Keratinocyte (primary cell): ENCODE measurements around the gene CD2. TPM values are rescaled to one million over a fixed set of nuclear protein-coding genes. Genes with fewer than 3 reads are reported as not detected.
"Not testable (repeated sequence)": the region's sequence is repeated elsewhere in the genome, so short reads cannot be mapped to it uniquely, and the experiment has no call there.

Source experiments
- DNase-seq: peaks from one replicate; pipeline ENCODE4 v3.0.0-alpha.2; 2011; ENCODE audit warnings: low read depth, missing footprints, low spot score
- FAIRE-seq: peaks from 2 replicates; lab custom pipeline; 2011; peaks lifted over from hg19 to GRCh38; lab: Jason Lieb, UNC
- H2AFZ ChIP-seq: 2 replicates; pipeline ENCODE4 v1.6.0; 2012; ENCODE audit warnings: low read length, control low read depth, inconsistent platforms; ENCODE audit not compliant: control insufficient read depth
- H3K27ac ChIP-seq: 2 replicates; pipeline ENCODE4 v1.5.1; 2011; ENCODE audit warnings: low read length; ENCODE audit not compliant: control insufficient read depth, insufficient read depth
- H3K27me3 ChIP-seq: 3 replicates; pipeline ENCODE4 v1.6.0; 2011; ENCODE audit warnings: low read length; ENCODE audit not compliant: control insufficient read depth, insufficient read depth; ENCODE audit errors: extremely low read depth
- H3K36me3 ChIP-seq, 2 experiments: 2 replicates in 1 of 2; 3 replicates in 1 of 2; pipeline ENCODE4 v1.5.1; 2011; ENCODE audit warnings: low read length in 2 of 2, mild to moderate bottlenecking in 1 of 2; ENCODE audit not compliant: control insufficient read depth in 2 of 2, insufficient read depth in 2 of 2; ENCODE audit errors: extremely low read depth in 1 of 2
- H3K4me1 ChIP-seq: 3 replicates; pipeline ENCODE4 v1.5.1; 2011; ENCODE audit warnings: low read length; ENCODE audit not compliant: control insufficient read depth, insufficient read depth; ENCODE audit errors: extremely low read depth
- H3K4me2 ChIP-seq: 3 replicates; pipeline ENCODE4 v1.6.0; 2011; ENCODE audit warnings: low read depth, low read length; ENCODE audit not compliant: control insufficient read depth, insufficient read depth; ENCODE audit errors: extremely low read depth
- H3K4me3 ChIP-seq, 3 experiments: fragments of 200-600 bp in 1 of 3; sonication (generic) in 1 of 3; 2 replicates in 2 of 3; 3 replicates in 1 of 3; pipeline ENCODE4 v1.5.1; 2011 to 2016; ENCODE audit warnings: low read length in 3 of 3, mild to moderate bottlenecking in 3 of 3, control low read depth in 2 of 3, inconsistent platforms in 1 of 3, low read depth in 1 of 3, mixed read lengths in 1 of 3, mixed run types in 1 of 3, moderate library complexity in 1 of 3; ENCODE audit not compliant: control insufficient read depth in 2 of 3, insufficient read depth in 2 of 3; ENCODE audit errors: extremely low read depth in 1 of 3
- H3K79me2 ChIP-seq: 2 replicates; pipeline ENCODE4 v1.6.0; 2012; ENCODE audit warnings: low read length; ENCODE audit not compliant: control insufficient read depth, insufficient read depth
- H3K9ac ChIP-seq: 3 replicates; pipeline ENCODE4 v1.6.0; 2011; ENCODE audit warnings: low read length; ENCODE audit not compliant: control insufficient read depth, insufficient read depth; ENCODE audit errors: extremely low read depth
- H3K9me1 ChIP-seq: 3 replicates; pipeline ENCODE4 v1.6.0; 2011; ENCODE audit warnings: low read length; ENCODE audit not compliant: control insufficient read depth, insufficient read depth; ENCODE audit errors: extremely low read depth
- H3K9me3 ChIP-seq: 2 replicates; pipeline ENCODE4 v1.5.1; 2012; ENCODE audit warnings: low read depth, low read length; ENCODE audit not compliant: control insufficient read depth
- H4K20me1 ChIP-seq: 3 replicates; pipeline ENCODE4 v1.6.0; 2011; ENCODE audit warnings: low read length; ENCODE audit not compliant: control insufficient read depth, insufficient read depth; ENCODE audit errors: extremely low read depth
- EZH2 ChIP-seq: IDR thresholded peaks from one replicate; pipeline ENCODE4 v1.6.1; 2012; ENCODE audit warnings: inconsistent platforms, mild to moderate bottlenecking, low read length, moderate library complexity
- dilution Hi-C: fragments of 300-500 bp; cut with MboI; formaldehyde crosslinking; loops from one replicate; pipeline ENCODE4 v1.7.0; 2020; ENCODE audit warnings: low sequenced_read_pairs; ENCODE audit not compliant: extremely low pct_ligation_motif_present
- polyA plus RNA-seq, 5 experiments: library from polyadenylated mRNA; depleted of rRNA in 3 of 5; stranded (reverse) in 3 of 5; stranded (forward) in 1 of 5; unstranded in 1 of 5; fragments of >200 nt; gene quantifications; 1 replicate in 1 of 5; 2 replicates in 3 of 5; 3 replicates in 1 of 5; pipeline versions ENCODE4 v1.2.1 to v1.2.3, GENCODE V29; 2011 to 2012; ENCODE audit warnings: missing spikeins in 2 of 5, low read depth in 1 of 5, low replicate concordance in 1 of 5
- TF ChIP-seq, protein P1 (sequence below), 3 experiments: IDR thresholded peaks in 1 of 3; conservative IDR thresholded peaks in 1 of 3; optimal IDR thresholded peaks in 1 of 3; 2 replicates in 2 of 3; 3 replicates in 1 of 3; pipeline versions ENCODE3 to v1.5.1; 2011; ENCODE audit warnings: low read length in 3 of 3, mild to moderate bottlenecking in 3 of 3, moderate library complexity in 2 of 3, control low read depth in 1 of 3, inconsistent platforms in 1 of 3; ENCODE audit not compliant: insufficient read depth in 2 of 3; ENCODE audit errors: extremely low read depth in 1 of 3

Gene CD2
- polyA plus RNA-seq, 1 donor (not counting 4 experiments of a cell fraction or from before 2014, with no cell fraction given) = not detected

GRCh38 chr1:116755066-116755465 is 836 bp downstream of the CD2 start:
- no peak overlapping the region for H2AFZ ChIP-seq
- no peaks in the 10 kb centered on the region for H3K9me3 ChIP-seq
- no peaks in the 10 kb centered on the region for H3K9me1 ChIP-seq
- H3K4me3 ChIP-seq = no peak overlapping the region
- H3K4me2 ChIP-seq = no peak overlapping the region
- no peaks in the 10 kb centered on the region for H4K20me1 ChIP-seq
- no peaks in the 10 kb centered on the region for H3K4me1 ChIP-seq
- no peaks in the 10 kb centered on the region for H3K79me2 ChIP-seq
- dilution Hi-C loops = no loop called here
- no peak for FAIRE-seq
- no peaks in the 10 kb centered on the region for H3K27me3 ChIP-seq
- no peak for TF ChIP-seq EZH2
- TF ChIP-seq, protein P1, sequence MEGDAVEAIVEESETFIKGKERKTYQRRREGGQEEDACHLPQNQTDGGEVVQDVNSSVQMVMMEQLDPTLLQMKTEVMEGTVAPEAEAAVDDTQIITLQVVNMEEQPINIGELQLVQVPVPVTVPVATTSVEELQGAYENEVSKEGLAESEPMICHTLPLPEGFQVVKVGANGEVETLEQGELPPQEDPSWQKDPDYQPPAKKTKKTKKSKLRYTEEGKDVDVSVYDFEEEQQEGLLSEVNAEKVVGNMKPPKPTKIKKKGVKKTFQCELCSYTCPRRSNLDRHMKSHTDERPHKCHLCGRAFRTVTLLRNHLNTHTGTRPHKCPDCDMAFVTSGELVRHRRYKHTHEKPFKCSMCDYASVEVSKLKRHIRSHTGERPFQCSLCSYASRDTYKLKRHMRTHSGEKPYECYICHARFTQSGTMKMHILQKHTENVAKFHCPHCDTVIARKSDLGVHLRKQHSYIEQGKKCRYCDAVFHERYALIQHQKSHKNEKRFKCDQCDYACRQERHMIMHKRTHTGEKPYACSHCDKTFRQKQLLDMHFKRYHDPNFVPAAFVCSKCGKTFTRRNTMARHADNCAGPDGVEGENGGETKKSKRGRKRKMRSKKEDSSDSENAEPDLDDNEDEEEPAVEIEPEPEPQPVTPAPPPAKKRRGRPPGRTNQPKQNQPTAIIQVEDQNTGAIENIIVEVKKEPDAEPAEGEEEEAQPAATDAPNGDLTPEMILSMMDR (optimal IDR thresholded peaks at IDR 0.05 in 1 of 3, IDR thresholded peaks at IDR 0.05 in 1 of 3, conservative IDR thresholded peaks at IDR 0.05 in 1 of 3; ENCODE audit: extremely low read depth in 1 of 3, insufficient read depth in 2 of 3, low read length in 3 of 3) = no peak
- H3K27ac ChIP-seq = no peak overlapping the region
- no peaks in the 10 kb centered on the region for H3K36me3 ChIP-seq
- no peak for DNase-seq
- no peak overlapping the region for H3K9ac ChIP-seq

DNA sequence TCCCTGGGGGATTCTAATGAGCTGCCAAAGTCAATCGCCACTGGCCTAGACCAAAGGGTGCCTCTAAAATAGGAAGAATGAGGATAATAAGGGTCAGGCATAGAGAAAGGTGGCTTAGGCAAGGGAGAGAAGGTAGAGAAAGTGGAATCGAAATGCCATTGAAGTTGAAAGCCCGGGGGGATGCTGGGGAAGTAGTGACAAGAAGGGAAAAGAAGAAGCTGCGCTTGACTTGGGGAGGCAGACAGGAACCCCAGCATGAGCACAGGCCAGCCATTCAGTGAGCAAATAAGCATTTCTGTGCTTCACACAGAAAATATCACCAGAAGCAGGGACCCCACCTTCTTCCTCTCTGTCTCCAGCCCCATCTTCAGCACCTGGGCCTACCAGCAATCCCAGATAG is 1.5 kb downstream of the CD2 start:
- Histone ChIP-seq H3K36me3 (no peaks in the 10 kb centered on the region), H3K4me3 (no peak overlapping the region), H3K27me3 (no peaks in the 10 kb centered on the region), H3K9ac (no peak overlapping the region), H3K4me2 (no peak overlapping the region), H3K9me3 (no peaks in the 10 kb centered on the region), H3K27ac (no peak overlapping the region), H4K20me1 (no peaks in the 10 kb centered on the region), H3K9me1 (no peaks in the 10 kb centered on the region), H2AFZ (no peak overlapping the region), H3K4me1 (no peaks in the 10 kb centered on the region), H3K79me2 (no peaks in the 10 kb centered on the region)
- FAIRE-seq (no peak), DNase-seq (no peak)
- TF ChIP-seq EZH2 = no peak
- TF ChIP-seq, protein P1 (optimal IDR thresholded peaks at IDR 0.05 in 1 of 3, IDR thresholded peaks at IDR 0.05 in 1 of 3, conservative IDR thresholded peaks at IDR 0.05 in 1 of 3; ENCODE audit: extremely low read depth in 1 of 3, insufficient read depth in 2 of 3, low read length in 3 of 3) = no peak
- dilution Hi-C loops = no loop called here

DNA sequence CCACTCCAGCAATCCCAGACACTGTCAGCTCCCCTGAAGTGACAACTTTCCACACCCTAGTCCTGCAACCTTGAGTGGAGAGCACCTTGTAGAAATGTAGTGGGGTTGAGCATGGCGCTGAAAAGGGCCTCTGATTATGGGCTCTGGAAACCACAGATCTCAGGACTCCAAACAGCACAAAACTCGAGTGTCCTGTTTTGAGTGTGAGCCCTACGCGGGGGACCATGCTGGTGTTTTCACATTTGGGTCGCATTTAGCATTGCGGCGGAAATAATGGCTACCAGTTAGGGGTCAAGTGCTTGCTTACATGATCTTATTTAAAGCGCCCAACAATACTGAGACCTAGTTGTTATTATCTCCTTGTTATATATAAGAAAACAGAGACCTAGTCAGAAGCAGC is 1.9 kb downstream of the CD2 start:
- H4K20me1 ChIP-seq, DNase-seq, H3K27ac ChIP-seq, H3K4me2 ChIP-seq, H3K4me1 ChIP-seq, H3K4me3 ChIP-seq, H3K9me3 ChIP-seq, FAIRE-seq, H3K27me3 ChIP-seq, H3K36me3 ChIP-seq, H3K9ac ChIP-seq, H2AFZ ChIP-seq, H3K9me1 ChIP-seq, H3K79me2 ChIP-seq, dilution Hi-C loops: not testable (repeated sequence)

DNA sequence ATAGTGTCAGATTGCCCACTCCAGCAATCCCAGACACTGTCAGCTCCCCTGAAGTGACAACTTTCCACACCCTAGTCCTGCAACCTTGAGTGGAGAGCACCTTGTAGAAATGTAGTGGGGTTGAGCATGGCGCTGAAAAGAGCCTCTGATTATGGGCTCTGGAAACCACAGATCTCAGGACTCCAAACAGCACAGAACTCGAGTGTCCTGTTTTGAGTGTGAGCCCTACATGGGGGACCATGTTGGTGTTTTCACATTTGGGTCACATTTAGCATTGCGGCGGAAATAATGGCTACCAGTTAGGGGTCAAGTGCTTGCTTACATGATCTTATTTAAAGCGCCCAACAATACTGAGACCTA is 4.2 kb downstream of the CD2 start:
- FAIRE-seq, H3K36me3 ChIP-seq, H3K4me3 ChIP-seq, H2AFZ ChIP-seq, H3K4me2 ChIP-seq, H3K9ac ChIP-seq, H3K9me3 ChIP-seq, DNase-seq, H3K9me1 ChIP-seq, H3K27me3 ChIP-seq, H4K20me1 ChIP-seq, H3K79me2 ChIP-seq, H3K27ac ChIP-seq, dilution Hi-C loops, H3K4me1 ChIP-seq: not testable (repeated sequence)
